Measurements from ENCODE around the gene NRM.

NRM gene

DNA sequence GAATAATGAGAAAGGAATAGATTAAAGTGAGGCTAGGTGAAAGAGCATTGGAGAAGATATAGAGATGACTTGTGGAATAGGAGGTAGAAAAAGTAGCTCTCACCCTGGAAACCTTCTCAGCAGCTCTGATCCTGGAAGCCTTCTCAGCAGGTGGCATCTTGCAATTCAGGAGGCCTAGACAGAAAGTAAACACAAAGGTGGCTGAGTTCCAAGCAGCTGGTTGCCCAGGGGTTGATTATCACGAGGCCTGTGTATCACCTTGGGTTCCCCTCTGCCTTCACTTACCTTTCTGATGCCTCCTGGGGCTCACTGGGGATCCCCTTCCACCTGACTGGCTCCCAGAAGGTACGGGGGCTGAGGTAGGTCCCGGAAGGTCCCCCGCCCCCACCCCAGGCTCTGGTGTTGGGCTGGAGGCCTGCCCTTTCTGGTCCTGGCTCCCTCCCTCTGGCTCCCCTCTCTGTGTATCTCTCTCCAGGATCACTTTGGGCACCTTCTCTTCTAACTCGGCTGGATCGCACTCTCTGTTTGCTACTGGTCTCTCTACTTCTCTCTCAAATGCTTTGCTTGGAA lies 16.6 kb upstream of the NRM start:
- TF ChIP-seq GATA2 (IDR thresholded peaks at IDR 0.05; ENCODE audit: low read depth, low read length) (no peak), GATA3 (IDR thresholded peaks at IDR 0.05; ENCODE audit: low read depth, low read length) (no peak)

GRCh38 chr6:30705620-30706019 lies 14.8 kb upstream of the NRM start:
- TF ChIP-seq GATA3 (IDR thresholded peaks at IDR 0.05; ENCODE audit: low read depth, low read length) (no peak), GATA2 (IDR thresholded peaks at IDR 0.05; ENCODE audit: low read depth, low read length) (no peak)

GRCh38 chr6:30703821-30704220 lies 13.0 kb upstream of the NRM start:
- TF ChIP-seq GATA3 (IDR thresholded peaks at IDR 0.05; ENCODE audit: low read depth, low read length), result no peak
- no peak for TF ChIP-seq GATA2 (IDR thresholded peaks at IDR 0.05; ENCODE audit: low read depth, low read length)

DNA sequence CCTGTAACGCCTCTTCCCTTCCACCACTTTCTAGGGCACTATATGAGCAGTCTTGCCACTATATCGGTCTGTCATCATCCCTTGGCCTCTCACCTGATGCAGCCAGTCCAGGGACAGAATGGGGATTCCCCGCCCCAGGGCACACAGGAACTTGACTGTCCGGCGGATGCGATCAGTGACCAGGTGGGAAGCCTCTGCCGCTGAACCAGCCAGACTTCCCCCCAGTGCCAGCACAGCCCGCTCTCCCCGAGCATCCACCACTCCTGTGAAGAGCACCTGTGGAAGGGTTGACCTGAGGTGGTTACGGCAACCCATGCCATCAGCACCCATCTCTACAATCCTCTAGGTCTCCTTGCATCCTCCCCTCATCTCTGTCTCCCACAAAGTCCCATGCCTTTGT lies 12.2 kb upstream of the NRM start:
- TF ChIP-seq GATA3 (IDR thresholded peaks at IDR 0.05; ENCODE audit: low read depth, low read length) (no peak), GATA2 (IDR thresholded peaks at IDR 0.05; ENCODE audit: low read depth, low read length) (no peak)

GRCh38 chr6:30700340-30700739 lies 9.6 kb upstream of the NRM start:
- no peak for TF ChIP-seq GATA2 (IDR thresholded peaks at IDR 0.05; ENCODE audit: low read depth, low read length)
- no peak for TF ChIP-seq GATA3 (IDR thresholded peaks at IDR 0.05; ENCODE audit: low read depth, low read length)

- no peak for TF ChIP-seq GATA2 (IDR thresholded peaks at IDR 0.05; ENCODE audit: low read depth, low read length)
- TF ChIP-seq GATA3 (IDR thresholded peaks at IDR 0.05; ENCODE audit: low read depth, low read length), result no peak
Measured at GRCh38 chr6:30696432-30696831, 5.6 kb upstream of the NRM start.

- no peak for TF ChIP-seq GATA2 (IDR thresholded peaks at IDR 0.05; ENCODE audit: low read depth, low read length)
- no peak for TF ChIP-seq GATA3 (IDR thresholded peaks at IDR 0.05; ENCODE audit: low read depth, low read length)
Measured at GRCh38 chr6:30691208-30691847, 544 bp upstream of the NRM start.

DNA sequence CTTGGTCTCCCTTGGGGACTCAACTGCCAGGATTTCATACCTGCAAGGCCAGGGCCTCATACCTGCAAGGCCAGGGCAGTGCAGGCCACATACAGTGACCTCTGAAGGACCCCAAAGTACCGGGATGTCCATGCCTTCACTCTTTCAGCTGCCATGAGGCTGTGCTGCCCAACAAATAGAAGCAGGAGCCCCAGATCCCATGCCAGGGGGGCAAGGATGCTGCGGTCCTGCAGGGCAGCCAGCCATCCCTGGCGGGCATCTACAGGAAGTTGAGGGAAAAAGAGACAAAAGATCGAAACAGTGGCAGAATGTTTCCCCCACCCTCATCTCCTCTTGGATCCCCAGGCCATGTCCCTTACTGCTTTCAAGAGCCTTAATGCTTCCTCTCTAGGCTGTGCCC lies 799 bp downstream of the NRM start:
- no peak for TF ChIP-seq GATA2 (IDR thresholded peaks at IDR 0.05; ENCODE audit: low read depth, low read length)
- TF ChIP-seq GATA3 (IDR thresholded peaks at IDR 0.05; ENCODE audit: low read depth, low read length), result no peak

DNA sequence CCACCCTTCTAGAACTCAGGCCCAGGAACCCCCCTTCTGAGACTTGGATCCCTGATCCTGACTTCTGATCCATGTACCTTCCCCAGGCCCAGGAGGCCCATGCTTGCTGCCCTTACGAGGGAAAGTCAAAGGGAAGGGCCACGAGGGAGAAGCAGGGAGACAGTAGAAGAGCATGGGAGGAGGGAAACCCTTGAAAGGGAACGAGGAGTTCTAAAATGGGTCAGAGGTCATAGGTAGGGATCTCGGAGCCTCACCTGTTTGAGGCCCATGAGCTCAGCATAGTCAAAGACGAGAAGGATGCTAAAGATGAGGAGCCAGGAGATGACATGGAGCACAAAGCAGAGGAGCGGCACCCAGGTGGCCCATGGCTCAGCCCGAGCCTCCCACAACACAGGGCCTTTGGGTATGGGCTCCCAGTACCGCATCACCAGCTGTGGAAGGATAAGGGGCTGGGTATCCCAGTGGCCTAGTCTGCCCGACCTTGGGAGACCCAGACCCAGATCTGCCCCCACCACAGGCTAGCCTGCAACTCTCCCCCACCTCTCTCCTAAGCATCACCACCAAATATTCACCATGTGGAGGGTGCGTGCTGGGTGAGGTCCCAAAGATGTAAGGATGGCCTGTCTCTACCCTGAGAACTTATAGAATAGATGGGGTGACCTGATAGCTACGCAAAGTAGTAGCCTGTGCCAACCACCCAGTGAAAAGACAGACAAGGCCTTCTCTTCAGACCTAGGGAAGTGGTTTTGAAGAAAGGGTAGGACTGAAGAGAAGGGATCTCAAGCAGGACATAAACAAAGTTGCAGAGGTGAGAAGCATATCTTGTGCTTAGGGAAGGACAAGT lies 1.5 kb downstream of the NRM start:
- TF ChIP-seq GATA3 (IDR thresholded peaks at IDR 0.05; ENCODE audit: low read depth, low read length) (no peak), GATA2 (IDR thresholded peaks at IDR 0.05; ENCODE audit: low read depth, low read length) (no peak)

- TF ChIP-seq GATA3 (IDR thresholded peaks at IDR 0.05; ENCODE audit: low read depth, low read length) (no peak), GATA2 (IDR thresholded peaks at IDR 0.05; ENCODE audit: low read depth, low read length) (no peak)
Measured at GRCh38 chr6:30688569-30688968, 2.2 kb downstream of the NRM start.

- TF ChIP-seq GATA3 (IDR thresholded peaks at IDR 0.05; ENCODE audit: low read depth, low read length) (no peak), GATA2 (IDR thresholded peaks at IDR 0.05; ENCODE audit: low read depth, low read length) (no peak)
Measured at GRCh38 chr6:30687659-30688431, 2.9 kb downstream of the NRM start.

DNA sequence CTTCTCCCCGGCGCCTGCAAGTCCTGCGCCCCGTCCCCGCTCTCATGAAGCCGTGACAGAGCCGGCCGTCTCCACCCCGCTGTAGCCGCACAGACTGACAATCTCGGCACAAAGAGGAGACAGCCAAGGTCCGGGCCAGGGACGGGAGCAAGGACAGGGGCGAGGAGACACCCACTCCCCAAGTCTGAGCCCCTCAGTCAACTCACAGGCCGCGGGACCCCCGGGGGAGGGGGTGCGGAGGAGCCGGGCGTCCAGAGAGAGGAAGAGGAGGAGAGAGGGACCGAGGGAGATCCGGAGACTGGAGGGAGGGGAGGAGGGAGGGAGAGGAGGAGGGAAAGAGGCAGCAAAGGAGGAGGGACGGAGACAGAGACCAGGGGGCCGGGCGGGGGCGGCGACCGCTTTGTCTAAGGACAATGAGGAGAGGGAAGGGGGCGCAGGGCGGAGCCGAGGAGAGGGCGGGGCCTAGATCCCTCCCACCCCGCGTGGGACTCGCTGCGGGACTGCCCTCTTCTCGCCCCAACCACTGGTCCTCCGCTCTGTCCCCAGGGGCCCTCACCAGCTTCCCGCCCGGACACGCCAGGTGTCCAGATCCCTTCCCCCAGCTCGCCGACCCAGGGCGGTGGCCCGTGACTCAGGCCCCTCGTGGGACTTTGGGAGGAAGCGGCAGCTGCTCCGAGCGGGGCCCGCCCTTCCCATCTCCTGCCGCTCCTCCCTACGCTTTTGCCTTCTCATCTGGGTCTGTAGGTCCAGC lies 3.7 kb downstream of the NRM start:
- no peak for TF ChIP-seq GATA2 (IDR thresholded peaks at IDR 0.05; ENCODE audit: low read depth, low read length)
- no peak for TF ChIP-seq GATA3 (IDR thresholded peaks at IDR 0.05; ENCODE audit: low read depth, low read length)
